GM12801 (cell line): ENCODE data around the gene MR1.

Experiments
- TF ChIP-seq, protein P1 (sequence below): IDR thresholded peaks from one replicate; pipeline ENCODE4 v1.5.1; 2011; ENCODE audit warnings: control low read depth; ENCODE audit not compliant: insufficient read length; ENCODE audit errors: extremely low read depth

Gene MR1

DNA sequence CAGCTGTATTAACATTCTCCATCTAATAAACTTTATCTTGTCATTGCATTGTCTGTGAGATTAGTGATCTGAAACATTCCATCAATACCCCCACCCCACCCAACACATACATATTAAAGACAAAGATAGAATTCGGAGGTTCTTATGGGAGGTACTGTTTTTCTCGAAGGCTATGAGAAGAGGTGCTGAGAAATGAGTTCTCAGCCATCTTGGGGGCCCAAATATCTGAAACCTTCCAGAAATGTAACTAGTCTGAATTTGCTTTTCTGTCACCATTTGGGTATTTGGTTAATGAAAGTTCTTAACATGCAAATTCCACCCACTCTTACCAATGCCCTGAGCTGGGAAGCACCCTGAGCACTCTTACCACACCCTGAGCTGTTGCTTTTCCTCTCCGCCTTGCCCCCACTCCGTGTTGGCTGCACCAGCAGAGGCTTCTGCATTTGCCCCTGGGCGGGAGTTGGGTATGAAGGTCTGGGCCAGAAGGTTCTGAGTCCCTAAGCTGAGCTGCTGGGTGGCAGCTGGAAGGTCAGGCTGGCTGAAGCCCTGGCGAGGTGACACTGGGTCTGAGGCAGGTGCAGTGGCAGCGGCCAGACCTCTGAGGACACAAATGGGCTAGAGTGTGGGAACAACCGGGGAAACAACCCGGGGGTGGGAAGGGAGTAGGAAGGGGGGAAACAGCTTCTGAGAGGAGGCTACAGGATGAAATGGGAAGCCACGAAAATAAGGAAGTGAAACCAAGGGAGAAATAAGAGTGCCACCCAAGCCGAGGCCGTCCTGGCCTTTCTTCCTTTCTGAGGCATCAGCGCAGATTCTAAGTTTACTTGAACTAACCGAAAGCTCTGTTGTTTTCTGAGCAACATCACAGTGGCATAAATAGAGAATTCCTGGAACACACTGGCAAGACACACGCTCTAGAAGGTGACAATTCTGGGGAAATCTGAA lies 28.4 kb downstream of the MR1 start:
- TF ChIP-seq, protein P1, sequence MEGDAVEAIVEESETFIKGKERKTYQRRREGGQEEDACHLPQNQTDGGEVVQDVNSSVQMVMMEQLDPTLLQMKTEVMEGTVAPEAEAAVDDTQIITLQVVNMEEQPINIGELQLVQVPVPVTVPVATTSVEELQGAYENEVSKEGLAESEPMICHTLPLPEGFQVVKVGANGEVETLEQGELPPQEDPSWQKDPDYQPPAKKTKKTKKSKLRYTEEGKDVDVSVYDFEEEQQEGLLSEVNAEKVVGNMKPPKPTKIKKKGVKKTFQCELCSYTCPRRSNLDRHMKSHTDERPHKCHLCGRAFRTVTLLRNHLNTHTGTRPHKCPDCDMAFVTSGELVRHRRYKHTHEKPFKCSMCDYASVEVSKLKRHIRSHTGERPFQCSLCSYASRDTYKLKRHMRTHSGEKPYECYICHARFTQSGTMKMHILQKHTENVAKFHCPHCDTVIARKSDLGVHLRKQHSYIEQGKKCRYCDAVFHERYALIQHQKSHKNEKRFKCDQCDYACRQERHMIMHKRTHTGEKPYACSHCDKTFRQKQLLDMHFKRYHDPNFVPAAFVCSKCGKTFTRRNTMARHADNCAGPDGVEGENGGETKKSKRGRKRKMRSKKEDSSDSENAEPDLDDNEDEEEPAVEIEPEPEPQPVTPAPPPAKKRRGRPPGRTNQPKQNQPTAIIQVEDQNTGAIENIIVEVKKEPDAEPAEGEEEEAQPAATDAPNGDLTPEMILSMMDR, result no peak

DNA sequence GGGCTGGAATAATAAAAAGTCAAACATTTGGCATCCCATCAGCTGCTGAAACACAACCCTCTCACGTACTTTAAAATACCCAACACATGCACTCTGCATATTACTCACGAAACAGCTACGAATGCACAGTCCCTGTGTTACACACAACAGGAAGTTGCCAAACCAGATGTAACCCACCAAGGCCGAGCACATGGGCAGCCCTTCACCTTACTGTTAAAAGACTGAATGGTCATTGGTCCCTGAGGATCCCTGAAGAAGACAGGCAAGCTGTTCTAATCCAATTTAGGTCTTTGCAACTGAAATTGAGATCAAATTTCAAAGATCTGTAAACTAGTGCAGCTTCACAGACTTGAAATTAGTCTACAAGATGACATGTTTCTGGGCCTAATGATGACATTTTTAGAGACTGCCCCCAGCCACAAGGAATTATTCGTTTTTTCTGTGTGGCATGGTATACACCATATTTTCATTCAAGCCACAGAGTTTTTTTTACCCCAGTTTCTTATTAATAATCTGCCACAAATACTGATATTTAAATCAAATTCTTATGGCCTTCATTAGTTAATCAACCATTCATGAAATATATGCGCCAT lies 29.1 kb downstream of the MR1 start:
- TF ChIP-seq, protein P1, result no peak

DNA sequence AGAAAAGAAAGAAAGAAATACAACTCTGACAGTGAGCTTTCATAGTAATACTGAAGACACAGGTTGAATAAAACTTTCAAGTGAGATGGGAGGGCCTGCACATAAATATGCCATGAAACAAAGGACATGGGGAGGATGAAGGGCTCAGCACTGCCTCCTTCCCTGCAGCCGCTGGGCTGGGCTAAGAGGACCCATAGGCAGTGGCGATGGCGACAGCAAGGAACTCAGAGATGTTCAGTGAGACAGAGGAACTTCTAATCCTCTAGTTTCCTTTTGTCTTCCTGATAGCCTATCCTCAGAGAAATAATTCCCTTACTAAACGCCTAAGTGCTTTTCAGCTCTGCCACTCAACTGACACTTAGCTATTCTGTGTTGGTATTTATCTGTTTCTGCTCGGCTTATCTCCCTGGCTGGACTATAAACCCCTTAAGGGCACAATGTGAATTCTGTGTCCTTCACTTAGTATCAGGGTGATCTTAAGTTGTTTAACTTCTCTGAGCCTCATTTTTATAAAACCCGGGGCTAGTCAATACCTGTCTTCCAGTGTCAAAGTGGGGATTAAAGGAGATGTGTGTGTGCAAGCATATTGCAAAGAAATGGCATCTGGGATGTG lies 30.3 kb downstream of the MR1 start:
- TF ChIP-seq, protein P1, result no peak

DNA sequence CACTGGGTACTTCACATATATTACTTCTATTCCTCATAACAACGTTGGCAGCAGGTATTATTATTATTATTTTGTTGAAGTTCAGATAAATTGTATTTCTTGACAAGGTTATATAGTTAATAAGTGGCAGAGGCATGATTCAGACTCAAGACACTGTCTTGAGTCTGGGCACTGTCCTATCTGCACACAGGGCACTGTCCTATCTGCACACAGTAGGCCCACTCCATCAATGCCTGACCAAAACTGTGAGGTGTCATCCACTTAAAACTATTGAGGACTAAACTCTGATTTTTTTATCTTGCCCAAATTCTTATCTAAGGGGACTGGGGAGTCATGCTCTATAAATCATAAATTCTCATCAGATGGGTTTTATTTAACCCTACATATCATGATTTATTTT lies 30.9 kb downstream of the MR1 start:
- TF ChIP-seq, protein P1, result no peak

DNA sequence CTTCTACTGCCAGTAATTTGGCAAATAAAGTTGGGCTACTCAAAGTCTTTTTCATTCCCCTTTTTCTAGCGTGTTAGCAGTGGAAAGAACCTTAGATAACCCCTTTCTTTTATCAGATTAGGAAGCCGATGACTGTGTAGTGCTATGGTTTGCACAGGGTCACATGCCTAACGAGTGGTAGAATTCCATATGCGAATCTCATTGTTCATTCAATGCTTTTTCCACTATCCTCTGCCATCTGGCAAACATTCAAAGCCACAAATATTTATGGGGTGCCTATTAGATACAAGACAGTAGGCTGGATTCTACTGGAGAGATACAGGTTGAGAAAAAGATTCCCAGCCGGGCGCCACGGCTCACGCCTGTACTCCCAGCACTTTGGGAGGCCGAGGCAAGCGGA lies 39.9 kb downstream of the MR1 start:
- TF ChIP-seq, protein P1, result no peak

DNA sequence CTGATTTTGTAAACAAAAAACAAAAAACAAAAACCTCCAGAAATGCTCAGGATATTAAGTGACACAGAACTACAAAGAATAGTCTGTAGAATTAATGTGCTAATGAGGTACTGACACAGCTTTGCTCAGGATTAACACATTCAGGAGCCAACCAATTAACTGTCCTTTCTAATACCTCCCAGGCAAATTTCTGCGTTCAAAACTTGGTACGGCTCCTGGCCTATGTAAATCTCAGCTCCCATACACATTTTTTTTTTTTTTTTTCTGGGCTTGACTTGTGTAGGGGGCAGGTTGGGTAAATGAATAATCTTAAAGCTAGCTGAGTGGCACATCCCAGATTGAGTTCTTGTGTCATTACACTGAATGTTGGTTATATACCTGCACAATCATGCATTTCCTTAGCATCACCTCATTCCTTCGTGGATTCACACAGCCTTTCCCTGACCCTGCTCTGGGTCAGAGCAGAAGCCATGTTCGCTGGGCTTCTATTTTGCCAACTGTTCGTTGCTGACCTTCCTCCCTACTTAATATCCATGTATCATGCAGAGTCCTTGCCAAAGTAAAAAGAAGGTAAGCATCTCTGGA lies 42.1 kb downstream of the MR1 start:
- TF ChIP-seq, protein P1, result no peak

DNA sequence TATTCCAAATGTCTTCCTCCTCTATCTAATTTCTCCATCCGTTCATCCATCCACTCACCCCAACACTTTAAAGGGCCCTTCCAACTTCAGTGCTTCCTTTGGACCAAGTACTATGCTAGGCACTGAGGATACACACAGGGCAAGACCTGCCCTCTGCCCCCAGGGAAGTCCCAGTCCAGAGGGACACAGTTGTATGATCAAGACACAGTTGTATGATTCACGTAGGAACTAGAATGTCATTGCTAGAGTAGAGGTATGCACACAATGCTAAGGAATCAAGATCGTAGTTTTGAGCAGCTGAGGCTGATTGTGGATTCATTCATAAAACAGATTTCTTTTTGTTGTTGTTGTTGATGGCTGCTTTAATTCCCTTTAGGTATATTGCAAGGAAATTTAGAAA lies 43.1 kb downstream of the MR1 start:
- TF ChIP-seq, protein P1, result no peak
